Measurements from ENCODE around the gene MTHFD1L. TPM values are rescaled to one million over a fixed set of nuclear protein-coding genes. Genes with fewer than 3 reads are reported as not detected.

MTHFD1L gene
- total and polyA plus RNA-seq, 9 donors = 17.3 to 26.9 (median 24.9) TPM

DNA sequence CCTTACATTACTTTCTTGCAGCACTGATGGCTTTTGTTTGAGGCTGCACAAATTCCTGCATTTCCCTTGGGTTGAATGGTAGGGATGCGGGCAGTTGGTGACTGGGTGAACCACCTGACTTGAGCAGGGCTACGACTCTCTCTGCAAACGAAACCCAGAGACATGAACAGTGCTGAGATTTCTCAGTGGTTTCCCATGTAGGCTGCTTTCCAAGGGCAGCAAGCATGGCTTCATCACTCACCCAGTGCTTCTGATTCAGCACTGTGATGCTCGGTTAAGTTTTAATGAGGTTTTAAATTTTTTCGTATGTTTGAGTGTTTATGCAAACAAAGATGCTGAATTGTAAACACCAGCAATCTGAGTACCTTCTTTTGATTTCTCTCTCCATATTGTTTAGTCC lies 127.2 kb downstream of the MTHFD1L start:
- Histone ChIP-seq H3K36me3 (ENCODE audit: control insufficient read depth, insufficient read depth, low read length) (peaks cover 2% of the 10 kb centered on the region), H3K4me1 (ENCODE audit: control insufficient read depth, insufficient read depth, low read length) (no peaks in the 10 kb centered on the region), H3K27me3 (ENCODE audit: control insufficient read depth, insufficient read depth, low read length) (no peaks in the 10 kb centered on the region), H3K4me3 (ENCODE audit: low read length) (no peak overlapping the region), H3K27ac (ENCODE audit: low read length) (no peak overlapping the region), H3K9me3 (replicated peaks; ENCODE audit: control insufficient read depth, low read depth, low read length) (no peaks in the 10 kb centered on the region)
- 94% methylated on average over 3 of the region's 5 CpGs for WGBS (ENCODE audit: insufficient coverage)
- DNase-seq = no peak

DNA sequence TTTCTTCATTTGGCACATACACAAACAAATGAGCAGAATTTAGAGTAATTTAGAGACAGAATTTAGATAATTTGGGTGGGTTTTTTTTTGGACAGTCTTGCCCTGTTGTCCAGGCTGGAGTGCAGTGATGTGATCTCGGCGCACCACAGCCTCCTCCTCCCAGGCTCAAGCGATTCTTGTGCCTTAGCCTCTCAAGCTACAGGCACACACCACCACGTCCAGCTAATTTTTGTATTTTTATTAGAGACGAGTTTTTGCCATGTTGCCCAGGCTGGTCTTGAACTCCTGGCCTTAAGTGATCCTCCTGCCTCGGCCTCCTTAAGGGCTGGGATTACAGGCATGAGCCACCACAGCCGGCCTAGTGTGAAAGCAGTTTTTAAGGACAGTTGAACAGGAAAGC lies 127.8 kb downstream of the MTHFD1L start:
- Histone ChIP-seq H3K9me3 (replicated peaks; ENCODE audit: control insufficient read depth, low read depth, low read length) (no peaks in the 10 kb centered on the region), H3K4me1 (ENCODE audit: control insufficient read depth, insufficient read depth, low read length) (no peaks in the 10 kb centered on the region), H3K27me3 (ENCODE audit: control insufficient read depth, insufficient read depth, low read length) (no peaks in the 10 kb centered on the region), H3K27ac (ENCODE audit: low read length) (no peak overlapping the region), H3K36me3 (ENCODE audit: control insufficient read depth, insufficient read depth, low read length) (peaks cover 2% of the 10 kb centered on the region), H3K4me3 (ENCODE audit: low read length) (no peak overlapping the region)
- no peak for DNase-seq
- WGBS (ENCODE audit: insufficient coverage) = 100% methylated on average over 3 of the region's 7 CpGs

DNA sequence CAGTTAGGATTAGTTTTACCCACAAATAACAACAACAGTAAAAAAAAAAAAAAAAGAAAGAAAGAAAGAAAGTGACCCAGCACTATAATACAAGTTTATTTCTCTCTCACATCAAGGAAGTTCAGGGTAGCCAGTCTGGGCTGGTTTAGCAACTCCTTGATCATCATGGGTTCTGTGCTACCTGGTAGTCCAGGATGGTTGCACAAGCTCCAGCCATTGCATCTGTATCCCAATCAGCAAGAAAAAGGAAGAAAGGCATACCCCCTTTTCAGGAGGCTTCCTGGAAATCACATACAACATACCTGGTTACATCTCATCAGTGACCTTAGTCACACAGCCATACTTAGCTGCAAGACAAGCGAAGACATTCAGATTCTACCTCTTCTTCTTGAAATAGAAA lies 128.5 kb downstream of the MTHFD1L start:
- H3K4me3 ChIP-seq (ENCODE audit: low read length) = no peak overlapping the region
- H3K27ac ChIP-seq (ENCODE audit: low read length) = no peak overlapping the region
- no peaks in the 10 kb centered on the region for H3K9me3 ChIP-seq (replicated peaks; ENCODE audit: control insufficient read depth, low read depth, low read length)
- H3K27me3 ChIP-seq (ENCODE audit: control insufficient read depth, insufficient read depth, low read length) = no peaks in the 10 kb centered on the region
- peaks cover 2% of the 10 kb centered on the region for H3K36me3 ChIP-seq (ENCODE audit: control insufficient read depth, insufficient read depth, low read length)
- no peaks in the 10 kb centered on the region for H3K4me1 ChIP-seq (ENCODE audit: control insufficient read depth, insufficient read depth, low read length)
- no CpG with 5 or more reads among the region's 1 CpG for WGBS (ENCODE audit: insufficient coverage)
- DNase-seq = no peak

DNA sequence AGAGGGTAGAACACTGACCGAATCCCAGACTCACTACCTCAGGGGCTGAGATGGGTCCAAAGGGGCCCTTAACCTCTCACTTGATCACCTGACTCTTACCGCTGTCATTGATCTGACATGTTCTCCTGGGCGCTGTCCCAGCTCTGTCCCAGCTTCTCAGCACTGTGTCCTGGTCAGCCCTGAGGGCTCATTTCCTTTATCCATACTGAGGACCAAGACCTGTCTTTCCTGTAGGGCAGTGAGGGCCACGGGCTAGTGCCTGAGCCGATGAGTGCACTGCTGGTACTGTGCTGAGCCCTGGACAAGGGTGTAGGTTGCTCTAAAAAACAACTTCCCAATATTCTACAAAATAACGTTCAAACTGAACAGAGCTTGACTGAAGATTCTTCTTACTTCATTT lies 131.5 kb downstream of the MTHFD1L start:
- Histone ChIP-seq H3K36me3 (ENCODE audit: control insufficient read depth, insufficient read depth, low read length) (peaks cover 2% of the 10 kb centered on the region), H3K27me3 (ENCODE audit: control insufficient read depth, insufficient read depth, low read length) (no peaks in the 10 kb centered on the region), H3K27ac (ENCODE audit: low read length) (no peak overlapping the region), H3K9me3 (replicated peaks; ENCODE audit: control insufficient read depth, low read depth, low read length) (no peaks in the 10 kb centered on the region), H3K4me1 (ENCODE audit: control insufficient read depth, insufficient read depth, low read length) (peaks cover 11% of the 10 kb centered on the region), H3K4me3 (ENCODE audit: low read length) (no peak overlapping the region)
- no peak for DNase-seq
- WGBS (ENCODE audit: insufficient coverage) = 100% methylated on average over 3 of the region's 6 CpGs

DNA sequence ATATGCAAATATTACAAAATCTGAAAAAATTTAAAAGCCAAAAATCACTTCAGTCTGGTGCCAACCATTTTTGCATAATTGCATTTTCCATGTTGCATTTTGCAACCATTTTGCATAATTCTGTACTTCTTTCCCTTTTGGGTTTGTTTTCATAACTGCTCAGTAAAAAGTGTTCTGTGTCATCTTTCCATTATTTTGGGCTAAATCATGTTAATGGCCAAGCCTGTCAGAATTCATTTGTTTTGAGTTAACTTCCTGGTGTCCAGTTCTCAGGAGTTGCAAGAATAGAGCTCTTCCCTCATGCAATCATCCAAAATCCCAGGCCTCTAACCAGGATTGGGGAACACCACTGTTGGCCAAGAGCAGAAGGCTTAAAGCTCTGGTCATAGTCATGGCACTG lies 133.6 kb downstream of the MTHFD1L start:
- no peaks in the 10 kb centered on the region for H3K27me3 ChIP-seq (ENCODE audit: control insufficient read depth, insufficient read depth, low read length)
- no peak overlapping the region for H3K27ac ChIP-seq (ENCODE audit: low read length)
- H3K36me3 ChIP-seq (ENCODE audit: control insufficient read depth, insufficient read depth, low read length) = peaks cover 2% of the 10 kb centered on the region
- DNase-seq = no peak
- peaks cover 17% of the 10 kb centered on the region for H3K4me1 ChIP-seq (ENCODE audit: control insufficient read depth, insufficient read depth, low read length)
- no peak overlapping the region for H3K4me3 ChIP-seq (ENCODE audit: low read length)
- H3K9me3 ChIP-seq (replicated peaks; ENCODE audit: control insufficient read depth, low read depth, low read length) = no peaks in the 10 kb centered on the region

DNA sequence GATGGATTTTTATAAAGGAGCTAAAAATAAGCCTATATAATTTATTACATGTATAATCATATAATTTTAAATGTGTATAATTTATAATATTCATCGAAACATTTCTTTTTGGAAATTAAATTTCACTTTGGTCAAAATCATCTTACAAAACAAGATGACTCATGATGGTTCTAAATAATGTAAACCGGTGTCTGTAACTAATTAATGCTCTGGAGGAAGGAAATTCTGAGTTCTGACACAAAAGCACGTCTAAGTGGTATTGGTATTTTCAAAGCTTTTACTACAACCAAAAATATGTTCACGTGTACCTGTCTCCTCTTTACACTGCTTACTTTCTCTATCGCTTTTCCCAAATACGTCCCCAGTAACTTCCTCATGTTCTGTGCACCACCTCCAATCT lies 134.1 kb downstream of the MTHFD1L start:
- no peaks in the 10 kb centered on the region for H3K36me3 ChIP-seq (ENCODE audit: control insufficient read depth, insufficient read depth, low read length)
- no peak for DNase-seq
- no peaks in the 10 kb centered on the region for H3K9me3 ChIP-seq (replicated peaks; ENCODE audit: control insufficient read depth, low read depth, low read length)
- H3K4me3 ChIP-seq (ENCODE audit: low read length) = no peak overlapping the region
- H3K27ac ChIP-seq (ENCODE audit: low read length) = no peak overlapping the region
- H3K4me1 ChIP-seq (ENCODE audit: control insufficient read depth, insufficient read depth, low read length) = peaks cover 19% of the 10 kb centered on the region
- H3K27me3 ChIP-seq (ENCODE audit: control insufficient read depth, insufficient read depth, low read length) = no peaks in the 10 kb centered on the region
- WGBS (ENCODE audit: insufficient coverage) = no CpG with 5 or more reads among the region's 6 CpGs

DNA sequence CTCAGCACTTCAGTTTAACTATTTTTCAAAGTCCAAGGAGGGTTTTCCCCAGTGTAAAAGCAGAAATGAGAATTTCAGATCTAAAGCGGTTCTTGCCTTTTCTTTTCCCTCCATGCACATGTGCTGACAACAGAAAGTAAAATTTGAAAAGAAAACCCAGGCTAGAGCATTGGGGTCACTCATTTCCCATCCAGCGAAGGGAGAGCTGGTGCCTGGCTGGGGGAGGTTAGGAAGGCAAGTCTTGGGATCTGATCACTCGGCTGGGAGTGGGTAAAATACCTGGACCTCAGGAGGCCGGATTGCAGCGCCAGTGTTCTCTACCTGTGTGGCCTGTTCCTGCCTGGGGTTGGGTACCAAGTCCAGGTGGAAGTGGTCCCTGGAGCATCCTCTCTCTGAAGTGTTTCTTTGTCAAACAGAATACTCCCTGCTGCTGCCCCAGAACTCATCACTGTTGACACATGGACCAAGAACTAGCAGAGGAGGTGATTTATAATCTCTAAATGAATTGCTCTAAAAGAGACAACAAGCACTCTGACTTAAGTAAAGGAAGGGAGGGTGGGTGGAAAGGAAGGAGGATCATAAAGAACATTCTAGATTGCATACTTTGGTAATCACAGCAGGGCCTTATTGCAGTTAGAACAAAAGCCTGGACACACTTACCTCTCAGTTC lies 136.0 kb downstream of the MTHFD1L start:
- no peak overlapping the region for H3K4me3 ChIP-seq (ENCODE audit: low read length)
- H3K27me3 ChIP-seq (ENCODE audit: control insufficient read depth, insufficient read depth, low read length) = no peaks in the 10 kb centered on the region
- 42% methylated on average over 3 of the region's 5 CpGs for WGBS (ENCODE audit: insufficient coverage)
- DNase-seq = no peak
- no peaks in the 10 kb centered on the region for H3K9me3 ChIP-seq (replicated peaks; ENCODE audit: control insufficient read depth, low read depth, low read length)
- H3K36me3 ChIP-seq (ENCODE audit: control insufficient read depth, insufficient read depth, low read length) = no peaks in the 10 kb centered on the region
- peaks cover 30% of the 10 kb centered on the region for H3K4me1 ChIP-seq (ENCODE audit: control insufficient read depth, insufficient read depth, low read length)
- peak overlapping the region; percentile 84 for H3K27ac ChIP-seq (ENCODE audit: low read length)

DNA sequence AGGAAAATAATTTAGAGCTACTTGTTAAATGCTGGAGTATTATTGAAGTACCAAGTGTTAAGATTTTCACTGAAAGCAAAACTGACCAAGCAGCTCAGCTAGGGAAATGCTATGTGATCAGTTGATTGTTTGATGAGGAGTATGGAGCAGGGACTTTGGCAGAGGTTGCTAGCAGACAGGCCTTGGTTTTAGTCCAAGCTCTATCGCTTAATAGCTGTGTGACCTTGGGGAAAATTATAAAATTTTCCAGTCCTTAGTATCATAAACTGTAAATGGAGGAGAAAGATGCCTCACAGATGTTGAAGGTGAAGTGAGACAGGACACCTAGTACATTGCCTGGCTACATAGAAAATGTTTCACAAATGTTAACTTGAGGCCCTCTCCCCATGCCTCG lies 136.6 kb downstream of the MTHFD1L start:
- Histone ChIP-seq H3K4me3 (ENCODE audit: low read length) (no peak overlapping the region), H3K9me3 (replicated peaks; ENCODE audit: control insufficient read depth, low read depth, low read length) (no peaks in the 10 kb centered on the region), H3K27me3 (ENCODE audit: control insufficient read depth, insufficient read depth, low read length) (no peaks in the 10 kb centered on the region), H3K4me1 (ENCODE audit: control insufficient read depth, insufficient read depth, low read length) (peaks cover 30% of the 10 kb centered on the region), H3K27ac (ENCODE audit: low read length) (peak overlapping the region; percentile 84), H3K36me3 (ENCODE audit: control insufficient read depth, insufficient read depth, low read length) (no peaks in the 10 kb centered on the region)
- DNase-seq = peak; percentile 70
- 27% methylated on average over 1 of the region's 2 CpGs for WGBS (ENCODE audit: insufficient coverage)

DNA sequence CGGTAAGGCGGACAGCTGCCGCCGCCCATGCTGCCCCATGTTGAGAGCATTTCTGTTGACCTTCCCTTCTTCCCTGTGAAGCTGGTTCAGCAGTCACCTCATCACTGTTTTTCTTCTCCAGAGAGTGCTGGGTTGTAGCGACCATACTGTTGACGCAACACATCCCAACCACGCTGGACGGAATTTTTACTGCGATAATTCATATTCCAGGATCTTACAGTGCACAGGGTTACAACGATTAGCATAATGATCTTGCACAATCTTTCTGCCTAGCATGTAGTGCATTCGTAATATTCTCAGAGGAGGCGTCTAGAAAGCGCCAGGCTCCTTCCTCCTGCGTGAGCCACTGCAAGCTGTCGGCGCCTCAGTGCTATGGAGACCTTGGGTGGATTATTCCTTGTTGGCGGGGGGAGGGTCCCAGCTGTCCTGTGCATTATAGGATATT lies 137.0 kb downstream of the MTHFD1L start:
- Histone ChIP-seq H3K4me1 (ENCODE audit: control insufficient read depth, insufficient read depth, low read length) (peaks cover 31% of the 10 kb centered on the region), H3K4me3 (ENCODE audit: low read length) (no peak overlapping the region), H3K9me3 (replicated peaks; ENCODE audit: control insufficient read depth, low read depth, low read length) (no peaks in the 10 kb centered on the region), H3K36me3 (ENCODE audit: control insufficient read depth, insufficient read depth, low read length) (no peaks in the 10 kb centered on the region), H3K27ac (ENCODE audit: low read length) (peak overlapping the region; percentile 84), H3K27me3 (ENCODE audit: control insufficient read depth, insufficient read depth, low read length) (no peaks in the 10 kb centered on the region)
- peak; percentile 83 for DNase-seq
- WGBS (ENCODE audit: insufficient coverage) = 39% methylated on average over 10 of the region's 17 CpGs

DNA sequence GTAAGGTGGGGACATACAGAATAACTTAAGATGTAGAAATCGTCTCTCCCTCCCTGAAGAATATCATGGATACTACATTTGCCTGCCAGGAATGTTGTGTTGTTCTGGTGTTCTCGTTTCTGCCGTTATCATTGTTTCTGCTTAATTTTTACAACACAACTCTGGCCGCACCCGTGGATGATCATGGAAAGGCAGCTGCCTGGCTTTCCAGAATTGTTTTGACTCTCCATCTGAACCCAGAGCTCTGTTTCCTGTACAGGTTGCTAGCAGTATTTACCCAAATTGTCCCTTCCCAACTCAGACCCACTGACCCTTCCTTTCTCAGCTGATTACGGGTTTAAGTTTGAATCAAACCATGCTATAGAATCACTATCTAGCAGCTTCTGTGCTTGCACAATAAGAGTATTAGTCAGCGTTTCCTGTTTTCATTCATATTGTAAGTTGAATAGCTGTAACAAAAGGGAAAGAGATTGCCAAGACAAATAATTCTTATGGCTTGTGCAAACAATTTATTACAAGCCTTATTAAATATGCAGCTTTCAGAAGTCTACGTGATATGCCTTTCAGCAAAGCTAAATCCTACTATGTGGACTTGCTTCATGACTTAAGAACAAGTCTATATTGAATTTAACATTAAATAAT lies 139.0 kb downstream of the MTHFD1L start:
- Histone ChIP-seq H3K4me3 (ENCODE audit: low read length) (no peak overlapping the region), H3K27me3 (ENCODE audit: control insufficient read depth, insufficient read depth, low read length) (no peaks in the 10 kb centered on the region), H3K9me3 (replicated peaks; ENCODE audit: control insufficient read depth, low read depth, low read length) (no peaks in the 10 kb centered on the region), H3K36me3 (ENCODE audit: control insufficient read depth, insufficient read depth, low read length) (no peaks in the 10 kb centered on the region), H3K4me1 (ENCODE audit: control insufficient read depth, insufficient read depth, low read length) (peaks cover 31% of the 10 kb centered on the region), H3K27ac (ENCODE audit: low read length) (peak overlapping the region; percentile 92)
- WGBS (ENCODE audit: insufficient coverage) = 21% methylated on average over 2 of the region's 8 CpGs
- DNase-seq = peak; percentile 90
